Renal pelvis (tissue), 4 donors: Measurements from ENCODE around the gene TRAPPC3L. TPM values are rescaled to one million over a fixed set of nuclear protein-coding genes. Genes with fewer than 3 reads are reported as not detected.

ENCODE experiments used
- DNase-seq: peaks from one replicate; pipeline ENCODE4 v3.0.0-alpha.2; 2013
- polyA plus RNA-seq, 3 donors: library from polyadenylated mRNA; unstranded; fragments of 120-200 nt; gene quantifications; one replicate each; pipeline ENCODE4 v1.2.1, GENCODE V29; 2013; ENCODE audit not compliant: insufficient read length in 3 of 3

TRAPPC3L gene
- polyA plus RNA-seq, 3 donors, result 0.27 to 0.39 (median 0.35) TPM

DNA sequence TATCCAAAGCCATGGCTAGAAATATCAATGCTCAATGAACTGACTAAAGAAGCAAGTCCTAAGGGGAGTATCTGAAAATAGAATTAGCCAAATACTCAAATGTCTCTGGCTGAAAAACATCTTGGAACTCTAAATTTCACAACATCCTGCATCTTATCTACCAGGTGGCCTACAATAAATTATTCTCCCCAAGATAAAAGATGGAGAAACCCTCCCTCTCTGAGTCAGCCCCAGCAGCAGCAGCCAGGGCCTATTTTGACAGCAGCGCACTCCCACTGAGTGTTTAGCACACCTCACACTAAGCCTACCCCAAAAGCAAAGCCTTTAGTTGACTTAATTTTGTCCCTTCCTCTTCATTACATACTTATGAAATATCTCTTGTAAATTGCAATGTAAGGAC is 78.4 kb downstream of the TRAPPC3L start:
- no peak for DNase-seq

GRCh38 chr6:116465246-116465645 is 80.2 kb downstream of the TRAPPC3L start:
- no peak for DNase-seq

GRCh38 chr6:116463301-116463700 is 82.2 kb downstream of the TRAPPC3L start:
- no peak for DNase-seq

DNA sequence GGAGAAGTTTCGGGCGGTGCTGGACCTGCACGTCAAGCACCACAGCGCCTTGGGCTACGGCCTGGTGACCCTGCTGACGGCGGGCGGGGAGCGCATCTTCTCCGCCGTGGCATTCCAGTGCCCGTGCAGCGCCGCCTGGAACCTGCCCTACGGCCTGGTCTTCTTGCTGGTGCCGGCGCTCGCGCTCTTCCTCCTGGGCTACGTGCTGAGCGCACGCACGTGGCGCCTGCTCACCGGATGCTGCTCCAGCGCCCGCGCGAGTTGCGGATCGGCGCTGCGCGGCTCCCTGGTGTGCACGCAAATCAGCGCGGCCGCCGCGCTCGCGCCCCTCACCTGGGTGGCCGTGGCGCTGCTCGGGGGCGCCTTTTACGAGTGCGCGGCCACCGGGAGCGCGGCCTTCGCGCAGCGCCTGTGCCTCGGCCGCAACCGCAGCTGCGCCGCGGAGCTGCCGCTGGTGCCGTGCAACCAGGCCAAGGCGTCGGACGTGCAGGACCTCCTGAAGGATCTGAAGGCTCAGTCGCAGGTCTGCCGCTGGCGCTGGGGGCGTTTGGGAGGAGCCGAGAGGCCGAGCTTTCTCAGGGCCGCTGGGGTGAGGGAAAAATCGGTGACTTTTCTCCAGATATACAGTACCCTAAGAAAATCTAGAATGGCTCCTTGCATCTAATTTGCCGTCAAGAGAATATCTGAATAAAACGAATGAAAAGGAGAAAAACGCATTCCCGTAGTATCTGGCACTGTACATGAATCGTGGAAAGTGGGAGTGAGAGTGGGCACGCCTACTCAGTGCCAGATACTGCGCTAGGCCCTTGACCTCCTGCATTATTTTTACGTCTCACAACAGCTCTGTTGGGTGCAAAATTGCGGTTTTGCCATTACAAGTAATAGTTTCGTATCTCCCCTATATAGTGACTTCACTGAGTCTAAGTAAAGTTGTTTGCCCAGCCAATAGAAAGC is 83.3 kb downstream of the TRAPPC3L start:
- DNase-seq, result peak; percentile 69

DNA sequence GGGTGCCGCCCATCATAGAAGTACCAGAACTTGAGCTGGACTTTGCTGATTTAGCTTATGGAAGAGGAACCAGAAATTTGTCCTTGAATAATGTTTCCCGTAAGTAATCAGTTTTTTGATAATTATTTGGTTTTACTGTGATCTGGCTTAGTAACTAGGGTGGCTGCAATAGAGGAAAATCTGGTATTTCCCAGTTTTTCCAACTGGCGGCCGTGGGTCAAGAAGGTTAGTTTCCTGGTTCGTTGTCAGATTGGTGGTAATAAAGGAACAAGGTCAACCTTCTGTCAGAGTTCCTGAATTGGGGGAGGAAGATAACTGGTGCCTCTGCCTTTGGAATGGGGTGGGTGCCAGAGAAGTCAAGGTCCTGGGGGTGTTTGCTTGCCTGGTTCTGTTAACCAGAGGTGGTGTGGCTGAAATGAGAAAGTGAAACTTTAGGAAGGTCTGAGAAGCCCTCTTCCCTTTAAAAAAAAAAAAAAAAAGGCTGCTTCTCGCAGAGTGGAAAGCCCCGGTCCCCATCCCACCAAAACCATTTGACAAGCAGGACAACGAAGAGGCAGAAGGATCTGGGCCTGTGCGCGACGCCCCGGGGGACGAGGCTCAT is 84.1 kb downstream of the TRAPPC3L start, which contains the start of gene CALHM6:
CALHM6 (plus strand) TSS at position 45 of the 601 bp plus-strand sequence; CDS start at position 600, 555 bp downstream.
- DNase-seq, result no peak

DNA sequence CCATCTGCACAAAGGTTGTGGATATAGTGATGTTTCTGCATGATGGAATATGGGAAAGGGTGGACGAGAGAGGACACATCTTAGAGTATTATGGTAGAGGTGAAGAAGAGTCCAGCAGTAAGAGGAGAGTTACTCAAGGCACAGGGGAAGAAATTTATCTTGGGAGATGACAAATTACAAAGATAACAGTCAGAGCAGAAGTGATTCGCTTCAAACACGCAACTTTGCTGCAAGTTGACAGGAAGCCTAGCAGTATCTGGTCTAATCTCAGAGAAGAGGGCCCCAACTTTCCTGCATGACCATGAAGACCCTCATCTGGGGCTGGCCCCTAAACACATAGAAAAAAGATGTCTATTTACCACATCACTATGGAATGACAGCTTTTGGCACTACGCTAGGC is 85.6 kb downstream of the TRAPPC3L start:
- DNase-seq, result no peak

GRCh38 chr6:116458264-116458663 is 87.2 kb downstream of the TRAPPC3L start:
- no peak for DNase-seq

DNA sequence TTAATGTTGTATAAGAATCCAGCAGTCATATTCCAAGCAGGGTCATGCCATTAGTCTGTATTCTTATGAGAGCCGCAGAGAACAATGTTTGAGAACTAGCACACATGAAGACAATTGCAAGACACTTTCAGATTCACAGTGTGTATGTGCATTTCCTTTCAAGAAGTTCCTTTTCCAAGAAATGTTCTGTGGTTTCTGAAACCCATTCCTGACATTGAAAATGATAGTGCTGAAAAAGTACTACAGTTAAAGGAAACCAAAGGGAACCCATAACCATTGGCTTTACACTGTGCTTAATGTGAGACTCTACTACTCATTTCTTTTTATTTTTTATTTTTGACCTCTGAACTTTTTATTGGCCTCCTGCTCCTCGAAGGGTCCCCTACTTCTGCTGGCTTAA is 88.6 kb downstream of the TRAPPC3L start:
- no peak for DNase-seq

DNA sequence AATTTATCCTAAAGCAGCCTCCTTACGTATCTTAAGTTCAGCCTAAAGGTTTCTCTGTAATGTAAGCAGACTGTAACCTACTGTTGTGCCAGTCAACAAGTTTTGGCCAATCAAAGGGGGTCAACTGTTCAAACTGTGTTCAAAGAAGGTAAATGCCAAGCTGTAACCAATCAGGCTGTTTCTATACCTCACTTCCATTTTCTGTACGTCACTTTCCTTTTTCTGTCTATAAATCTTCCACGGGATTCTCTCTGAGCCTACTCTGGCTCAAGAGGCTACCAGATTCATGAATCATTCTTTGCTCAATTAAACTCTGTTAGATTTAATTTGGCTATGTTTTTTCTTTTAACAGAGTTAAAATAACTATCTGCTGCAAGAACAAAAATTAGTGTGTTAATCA is 89.4 kb downstream of the TRAPPC3L start:
- DNase-seq, result no peak

- no peak for DNase-seq
Observed at GRCh38 chr6:116452531-116452930, 93.0 kb downstream of the TRAPPC3L start.

DNA sequence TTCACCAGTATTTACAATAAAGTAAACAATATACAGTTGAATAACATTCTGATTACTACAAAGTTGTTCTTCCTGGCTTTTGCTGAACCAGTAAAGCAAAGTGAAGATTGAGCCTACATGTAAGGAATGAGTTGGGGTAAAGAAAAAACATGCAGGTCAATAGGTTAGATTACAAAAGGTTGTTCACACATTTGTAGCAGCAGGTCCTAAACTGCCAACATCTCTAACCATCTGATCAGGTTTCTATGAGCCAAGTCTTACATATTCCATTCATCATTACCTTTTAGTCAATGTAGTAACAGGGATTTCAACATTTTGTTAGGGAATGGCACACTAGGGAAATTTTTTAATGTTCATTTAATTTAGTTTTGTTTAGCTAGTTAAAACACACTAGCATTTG is 93.6 kb downstream of the TRAPPC3L start:
- DNase-seq, result no peak

DNA sequence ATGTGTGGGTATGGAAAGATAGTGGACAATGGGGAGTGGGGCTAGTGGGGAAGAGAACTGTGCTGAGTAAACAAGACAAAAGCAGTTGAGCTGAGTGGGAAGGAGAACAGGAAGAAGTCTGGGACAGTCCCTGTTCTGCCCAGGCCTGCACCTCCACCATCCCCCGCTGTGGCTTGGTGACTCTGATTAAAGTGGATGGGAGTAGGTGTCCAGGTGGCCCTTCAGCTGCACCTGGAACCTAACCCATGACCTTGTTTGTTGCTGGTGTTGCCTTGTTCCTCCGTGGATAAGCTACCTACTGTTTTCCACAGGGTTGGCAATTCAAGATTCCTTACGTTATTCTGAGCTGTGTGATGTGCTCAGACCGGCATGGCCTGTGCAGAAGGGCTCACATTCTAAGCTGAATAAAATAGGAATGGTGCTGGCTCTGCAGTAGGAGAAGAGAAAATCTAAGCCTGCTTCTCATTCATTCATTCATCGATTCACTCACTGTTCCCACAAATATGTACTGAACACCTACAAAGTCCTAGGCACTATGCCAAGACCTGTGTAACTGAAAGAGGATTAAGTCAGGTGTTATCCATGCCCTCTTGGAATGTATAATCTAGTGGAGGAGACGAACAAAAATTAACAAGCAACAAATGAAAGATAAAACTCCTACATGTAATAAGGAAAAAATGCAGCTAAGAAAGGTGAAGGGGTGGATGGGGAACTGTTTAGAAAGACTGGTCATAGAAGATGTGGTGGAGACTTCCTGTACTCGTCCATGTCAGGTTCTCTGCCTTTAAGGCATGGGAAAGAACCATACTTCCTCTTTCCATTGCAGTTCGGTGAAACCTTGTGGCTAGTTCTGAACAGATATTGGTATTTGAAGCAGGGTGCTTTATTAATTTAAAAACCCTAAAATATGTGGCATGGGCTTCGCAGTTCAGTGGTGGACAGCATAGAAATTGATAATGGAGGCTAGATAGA is 94.4 kb downstream of the TRAPPC3L start:
- DNase-seq, result no peak

DNA sequence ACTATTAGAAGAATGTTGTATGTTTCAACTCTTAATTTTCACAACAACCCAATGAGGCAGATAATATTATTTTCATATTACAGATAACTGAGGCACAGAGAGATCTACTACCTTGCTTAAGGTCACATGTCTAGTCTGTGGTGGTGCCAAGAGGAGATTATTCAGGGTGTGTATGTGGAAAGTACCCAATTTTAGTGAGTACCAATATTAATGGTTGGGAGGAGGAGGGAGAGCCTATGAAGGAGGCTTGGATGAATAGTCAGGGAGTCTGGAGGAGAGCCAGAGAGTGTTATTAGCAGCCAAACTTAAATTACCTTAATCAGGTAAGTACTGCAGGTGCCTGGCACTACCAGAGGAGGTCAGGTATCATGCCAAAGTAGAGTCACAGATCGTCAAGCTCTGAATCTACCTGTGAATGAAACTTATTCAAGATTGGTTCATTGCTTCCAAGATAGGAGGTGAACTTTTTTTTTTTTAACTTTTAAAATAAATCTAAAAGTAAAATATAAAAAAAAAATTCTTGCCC is 95.2 kb downstream of the TRAPPC3L start:
- DNase-seq, result no peak

DNA sequence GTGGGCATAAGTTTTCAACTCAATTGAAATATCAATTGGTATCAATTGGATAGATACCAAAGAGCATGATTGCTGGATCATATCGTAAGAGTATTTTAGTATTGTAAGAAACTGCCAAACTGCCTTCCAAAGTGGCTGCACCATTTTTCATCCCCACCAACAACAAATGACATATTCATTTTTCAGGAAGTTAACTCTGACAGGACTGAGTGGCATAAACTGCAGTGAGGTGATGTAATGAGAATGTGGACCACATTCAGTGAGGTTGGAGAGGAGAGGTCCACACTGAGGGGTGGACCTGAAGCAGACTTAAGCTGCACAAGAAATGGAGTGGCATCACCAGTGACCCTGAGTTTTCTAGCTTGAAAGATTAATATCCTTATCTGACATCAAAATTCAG is 95.9 kb downstream of the TRAPPC3L start:
- no peak for DNase-seq

DNA sequence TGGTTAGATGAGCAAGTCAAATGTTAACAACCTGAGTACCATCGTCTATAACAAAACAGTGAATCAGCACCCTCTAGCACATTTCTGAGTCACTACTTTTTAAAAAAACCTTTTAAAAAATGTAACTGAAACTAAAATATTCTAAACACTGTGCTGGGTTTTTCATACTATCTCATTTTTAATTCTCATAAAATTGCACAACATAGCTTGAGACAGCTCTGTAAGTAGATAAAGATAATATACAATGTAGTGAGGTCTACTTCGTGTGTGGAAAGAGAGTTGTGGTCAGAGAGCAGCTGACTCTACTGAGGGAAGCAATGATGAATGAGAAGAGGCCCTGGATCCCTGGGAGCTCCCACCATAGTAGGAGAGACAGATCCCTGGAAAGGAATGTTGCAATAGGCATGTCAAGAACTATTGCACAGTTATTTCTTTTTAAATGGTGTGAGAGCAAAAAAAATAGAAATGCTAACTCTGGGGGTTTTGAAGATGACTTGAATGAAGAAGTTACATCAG is 97.9 kb downstream of the TRAPPC3L start:
- no peak for DNase-seq

- no peak for DNase-seq
Observed at GRCh38 chr6:116447052-116447451, 98.4 kb downstream of the TRAPPC3L start.

DNA sequence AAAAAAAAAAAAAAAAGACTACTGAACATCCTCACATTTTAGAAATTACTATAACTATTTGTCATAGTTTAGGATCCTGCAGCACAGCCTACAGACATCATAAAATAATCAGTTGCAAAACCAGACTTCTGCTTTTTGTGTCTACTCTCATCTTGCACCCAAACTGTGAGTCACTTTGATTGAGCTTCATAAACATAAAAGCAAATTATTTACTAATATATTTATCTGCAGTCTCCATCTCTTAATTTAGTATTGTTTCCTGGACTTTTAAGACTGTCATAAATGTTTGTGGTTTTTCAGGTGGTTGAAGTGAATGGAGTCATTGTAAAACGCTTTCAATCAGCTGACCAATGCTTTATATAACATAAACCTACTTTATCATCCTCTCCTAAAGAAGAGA is 99.1 kb downstream of the TRAPPC3L start:
- DNase-seq, result no peak

GRCh38 chr6:116445102-116445501 is 100.4 kb downstream of the TRAPPC3L start:
- no peak for DNase-seq
